GM18861 (cell line): ENCODE data around the gene HS6ST3.

Source experiments
- ATAC-seq: cut with Tn5 transposase; IDR thresholded peaks from one replicate; pipeline ENCODE4 v1.9.1; 2021; ENCODE audit not compliant: unreplicated experiment

HS6ST3 gene

DNA sequence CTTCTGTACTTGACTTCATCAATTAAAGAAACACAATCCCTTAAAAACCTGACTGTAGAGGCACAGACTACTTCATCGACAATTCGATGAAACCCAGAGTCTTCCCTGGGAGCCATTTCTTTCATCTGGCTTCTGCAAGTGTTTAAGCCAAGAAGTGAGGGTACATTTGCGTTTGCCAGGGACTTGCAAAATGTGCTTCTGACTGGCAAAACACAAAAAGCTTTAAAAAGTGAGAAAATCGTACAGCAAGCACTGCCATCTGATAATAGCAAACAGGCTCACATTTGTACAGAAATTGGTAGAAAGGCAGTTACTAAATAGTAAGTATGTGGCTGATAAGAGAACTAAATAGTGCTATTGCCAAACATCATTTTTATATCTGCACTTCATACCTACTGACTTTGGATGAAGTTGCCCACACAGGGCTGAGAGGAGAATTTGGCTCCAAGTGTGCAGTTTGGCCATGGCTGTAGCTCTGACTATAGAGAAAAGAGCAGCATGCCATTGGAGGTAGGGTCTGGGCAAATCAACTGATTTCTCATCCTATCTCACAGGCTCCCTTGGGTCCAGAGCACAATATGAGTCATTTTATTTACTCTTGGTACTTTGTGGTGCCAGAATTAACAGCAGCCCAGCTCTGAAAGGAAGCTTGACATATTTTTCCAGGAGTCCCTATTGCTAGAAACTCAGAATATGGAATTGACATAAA lies 546.2 kb downstream of the HS6ST3 start:
- ATAC-seq: no peak

DNA sequence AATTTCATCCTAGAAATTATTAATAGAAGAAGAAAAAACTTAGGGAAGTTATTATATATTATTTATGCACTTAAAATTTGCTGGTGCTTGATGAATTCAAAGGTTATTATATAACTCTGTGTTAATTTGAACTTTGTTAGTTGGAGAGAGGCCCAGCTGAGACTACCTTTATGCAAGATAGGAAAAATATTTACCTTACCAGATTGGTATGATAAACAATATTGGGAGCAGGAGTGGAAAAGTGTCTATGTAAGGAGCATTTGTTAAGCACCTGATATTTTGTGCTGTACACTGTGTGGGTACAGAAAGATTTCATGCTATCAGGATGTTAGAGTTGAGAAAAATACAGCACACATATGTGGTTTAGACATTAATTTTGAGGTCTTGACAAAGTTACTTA lies 547.1 kb downstream of the HS6ST3 start:
- ATAC-seq: no peak

DNA sequence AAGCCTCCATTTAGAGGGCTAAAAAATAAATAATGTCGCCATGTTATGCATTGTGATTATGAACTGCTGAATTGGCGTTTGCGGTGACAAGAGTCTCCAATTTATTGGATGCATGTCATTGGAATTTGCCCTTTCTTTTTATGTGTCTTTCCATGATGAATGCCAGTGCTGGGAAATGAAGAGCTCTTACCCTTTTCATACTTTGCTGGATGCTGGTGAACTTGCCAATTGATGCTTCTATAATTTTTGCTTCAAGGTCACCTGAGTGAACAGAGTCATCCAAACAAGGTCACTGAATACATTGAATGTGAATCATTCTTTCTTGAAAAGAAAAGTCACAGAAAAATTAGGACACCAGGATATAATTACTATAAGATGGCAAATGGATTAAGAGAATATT lies 556.2 kb downstream of the HS6ST3 start:
- no peak for ATAC-seq

DNA sequence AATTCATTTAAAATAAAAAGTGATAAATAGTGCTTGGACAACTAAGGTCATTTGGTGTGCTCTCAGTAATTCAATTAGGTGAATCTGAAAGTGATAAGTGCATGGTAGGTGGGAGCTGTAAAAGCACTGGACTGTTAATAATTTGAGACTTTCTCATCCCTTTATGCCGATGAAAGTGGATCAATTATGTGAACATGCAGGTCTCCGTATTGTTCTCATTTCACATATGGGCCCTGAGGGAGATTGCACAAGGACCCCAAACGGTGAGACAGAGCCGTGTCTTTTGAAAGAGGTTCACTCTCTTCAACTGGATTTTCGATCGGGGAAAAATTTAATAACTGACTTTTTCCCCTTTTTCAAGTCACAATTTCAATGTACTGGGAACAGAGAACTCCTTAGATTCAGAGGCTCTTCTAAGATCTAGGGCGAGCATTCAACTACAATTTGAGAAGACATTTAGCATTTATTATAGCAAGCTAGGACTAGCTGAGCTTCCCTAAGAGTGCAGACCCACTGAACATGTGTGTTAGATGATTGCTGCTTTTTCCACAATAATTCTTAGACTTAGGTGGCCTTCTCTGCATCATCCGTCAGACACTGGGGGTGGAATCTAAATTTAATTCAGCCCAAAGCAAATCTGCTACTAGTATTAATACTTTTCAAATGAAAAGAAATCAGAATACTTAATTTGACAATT lies 556.8 kb downstream of the HS6ST3 start:
- no peak for ATAC-seq

DNA sequence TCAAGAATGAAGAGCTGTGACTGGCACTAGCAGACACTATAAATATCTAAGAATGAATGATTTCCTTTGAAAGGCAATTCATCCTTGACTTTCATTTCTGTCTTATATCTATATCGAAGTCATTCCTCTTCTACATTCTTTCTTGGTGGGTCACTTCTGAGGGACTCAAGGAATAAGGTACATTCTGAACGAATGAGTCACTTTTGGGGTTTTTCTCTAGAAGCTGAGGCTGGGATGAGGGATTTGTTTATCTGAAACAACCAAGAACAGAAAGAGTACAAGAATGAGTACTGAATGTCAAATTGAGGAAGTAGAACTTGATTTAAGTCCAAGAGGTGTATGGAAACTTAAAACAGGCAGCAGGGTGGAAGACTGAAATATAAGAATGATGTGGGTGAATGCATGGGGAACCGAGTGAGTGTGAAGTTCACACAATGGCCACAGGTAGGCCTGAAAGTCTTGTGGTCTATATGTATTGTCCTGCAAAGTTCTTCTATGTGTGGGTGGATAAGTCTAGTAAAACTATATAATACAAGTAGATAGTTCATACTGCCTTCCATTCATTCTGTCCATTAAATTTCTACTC lies 560.5 kb downstream of the HS6ST3 start:
- ATAC-seq: peak; percentile 93

DNA sequence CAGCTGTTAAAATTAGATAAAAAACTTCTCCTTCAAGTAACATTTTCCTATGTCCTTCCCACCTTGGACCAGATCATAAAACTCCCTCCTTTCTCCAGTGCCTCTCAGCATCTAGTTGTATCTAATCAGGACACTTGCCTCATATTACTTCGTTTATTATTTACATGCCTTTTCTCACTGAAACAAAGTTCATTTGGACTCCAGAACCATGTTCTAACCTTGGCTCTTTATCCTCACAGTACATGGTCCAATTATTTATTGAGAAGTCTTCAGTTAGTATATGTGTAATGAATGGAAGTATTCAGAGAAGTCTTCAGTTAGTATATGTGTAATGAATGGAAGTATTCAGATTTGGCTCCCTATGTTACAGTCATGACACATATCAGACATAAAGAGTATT lies 561.7 kb downstream of the HS6ST3 start:
- no peak for ATAC-seq

DNA sequence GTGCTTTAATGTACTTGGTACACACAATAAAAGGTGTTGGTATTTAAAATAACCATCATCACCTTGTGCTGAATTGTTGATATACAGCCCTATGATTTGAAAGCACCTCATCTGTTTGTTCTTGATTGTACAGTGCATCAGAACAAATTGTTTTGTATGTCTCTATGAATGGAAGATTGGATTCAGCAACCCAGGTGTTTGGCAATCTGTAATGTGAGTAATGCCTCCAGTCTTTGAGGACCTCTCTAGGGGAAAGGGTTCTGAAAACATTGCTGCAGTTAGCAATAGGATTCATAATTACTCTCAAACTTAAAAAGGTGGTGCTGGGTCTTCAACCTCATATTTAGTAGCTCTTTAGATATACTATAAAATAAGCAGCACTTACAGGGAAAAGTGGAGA lies 562.6 kb downstream of the HS6ST3 start:
- ATAC-seq: no peak

DNA sequence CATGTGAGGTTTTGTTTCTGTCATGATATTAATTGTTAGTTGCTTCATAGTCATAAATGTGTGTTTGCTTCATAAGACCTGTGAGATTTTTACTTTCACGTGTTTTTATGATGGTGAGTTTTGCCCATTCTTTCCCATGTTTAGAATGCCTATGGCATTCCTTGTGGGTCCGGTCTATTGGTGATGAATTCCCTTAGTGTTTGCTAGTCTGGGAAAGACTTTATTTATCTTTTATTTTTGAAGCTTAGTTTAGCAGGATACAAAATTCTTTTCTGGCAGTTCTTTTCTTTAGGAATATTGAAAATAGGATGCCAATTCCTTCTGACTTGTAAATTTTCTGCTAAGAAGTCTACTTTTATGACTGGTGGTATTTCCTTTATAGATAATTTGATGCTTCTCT lies 571.7 kb downstream of the HS6ST3 start:
- ATAC-seq: no peak

DNA sequence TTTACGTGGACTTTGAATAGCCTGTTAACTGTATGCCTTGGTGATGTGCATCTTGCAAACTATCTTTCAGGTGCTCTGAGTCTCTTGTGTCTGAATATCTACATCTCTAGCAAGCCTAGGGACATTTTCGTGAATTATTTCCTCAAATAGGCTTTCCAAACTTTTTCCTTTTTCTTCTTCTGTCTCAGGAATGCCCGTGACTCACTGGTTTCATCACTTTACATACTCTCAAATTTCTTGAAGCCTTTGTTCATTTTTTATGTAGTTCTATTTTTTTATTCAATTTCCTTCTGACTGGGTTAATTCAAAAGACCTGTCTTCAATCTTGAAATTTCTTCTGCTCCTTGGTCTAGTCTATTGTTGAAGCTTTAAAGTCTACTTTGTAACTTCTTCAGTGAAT lies 572.1 kb downstream of the HS6ST3 start:
- no peak for ATAC-seq

DNA sequence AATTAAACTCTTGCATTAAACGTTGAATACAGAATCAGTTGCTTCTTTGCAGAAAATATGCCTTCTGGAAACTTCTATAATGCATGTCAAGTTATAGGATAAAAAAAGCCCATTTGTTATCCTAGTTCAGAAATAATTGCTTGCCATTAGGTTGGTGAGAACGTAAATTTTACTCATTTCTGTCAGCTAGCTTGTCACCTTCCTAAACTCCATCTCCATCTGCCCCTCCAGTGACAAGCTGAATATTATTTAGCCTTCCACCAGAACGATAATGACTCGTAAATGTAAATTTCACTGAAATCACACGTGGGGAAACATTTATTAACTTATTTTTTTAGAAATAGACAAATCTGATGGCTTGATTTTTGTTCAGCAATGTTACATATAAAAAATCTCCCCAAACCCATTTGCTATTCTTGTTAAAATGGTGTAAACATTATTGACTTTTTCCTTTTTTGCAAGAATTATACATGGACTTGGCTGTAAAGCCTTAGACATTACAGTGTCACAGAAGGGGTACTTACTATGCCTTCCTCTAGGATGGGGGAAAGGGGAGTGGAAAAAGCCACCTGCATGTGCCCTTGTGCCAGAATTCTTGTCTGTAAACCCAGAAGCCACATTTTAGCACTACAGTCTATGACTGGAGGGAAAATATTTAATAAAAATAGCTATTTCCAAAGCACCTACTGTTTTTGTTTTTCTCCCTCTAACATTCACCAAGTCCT lies 577.5 kb downstream of the HS6ST3 start:
- ATAC-seq: no peak

DNA sequence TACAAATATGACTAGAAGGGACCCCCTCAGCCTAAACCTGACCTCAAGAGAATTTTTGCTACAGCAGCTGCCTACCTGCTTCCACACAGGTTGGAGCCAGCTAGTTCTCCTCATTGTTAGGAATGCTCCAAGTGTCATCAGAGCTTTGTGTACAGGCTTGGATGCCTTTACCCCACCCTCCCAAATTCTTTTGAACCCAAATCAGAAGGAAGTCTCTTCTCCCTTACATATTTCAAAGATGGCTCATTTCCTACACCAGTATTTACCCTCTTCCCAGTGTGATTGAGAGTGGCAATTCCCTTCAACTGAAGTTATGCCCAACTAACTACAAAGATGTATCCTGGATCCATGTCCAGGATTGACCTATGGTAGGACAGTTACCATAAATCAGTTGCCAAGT lies 581.2 kb downstream of the HS6ST3 start:
- no peak for ATAC-seq

DNA sequence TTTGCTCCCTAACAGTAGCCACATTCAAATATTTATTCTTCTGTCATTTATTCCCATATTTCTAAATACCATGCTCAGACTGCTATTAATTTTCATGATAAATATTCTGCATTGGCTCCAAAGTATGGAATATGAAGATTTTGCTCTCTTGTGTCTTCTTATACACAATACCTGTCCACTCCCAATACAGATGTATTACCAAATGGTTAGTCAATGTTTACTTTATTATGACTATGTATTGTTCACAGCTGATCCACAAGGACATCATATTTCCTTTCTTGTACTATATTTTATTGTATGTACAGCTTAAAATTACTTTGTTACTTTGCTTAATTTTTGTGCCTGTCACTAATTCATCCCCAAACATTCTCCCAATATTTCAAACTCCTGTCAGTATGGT lies 582.1 kb downstream of the HS6ST3 start:
- ATAC-seq: no peak

DNA sequence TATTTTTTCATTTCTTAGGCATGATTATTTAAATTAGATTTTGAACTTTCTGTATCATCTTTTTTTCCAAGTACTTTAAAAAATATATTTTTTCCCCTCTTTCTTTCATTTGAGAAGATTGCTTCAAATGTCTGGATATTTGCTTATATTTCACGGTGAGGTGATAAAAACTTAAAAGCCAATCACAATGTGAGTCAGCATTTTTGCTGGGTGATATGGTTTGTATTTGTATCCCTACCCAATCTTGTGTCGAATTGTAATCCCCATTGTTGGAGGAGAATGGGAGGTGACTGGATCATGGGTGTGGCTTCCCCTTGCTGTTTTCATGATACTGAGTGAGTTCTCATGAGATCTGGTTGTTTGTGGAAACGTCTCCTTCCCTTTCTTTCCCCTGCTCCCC lies 583.9 kb downstream of the HS6ST3 start:
- no peak for ATAC-seq

DNA sequence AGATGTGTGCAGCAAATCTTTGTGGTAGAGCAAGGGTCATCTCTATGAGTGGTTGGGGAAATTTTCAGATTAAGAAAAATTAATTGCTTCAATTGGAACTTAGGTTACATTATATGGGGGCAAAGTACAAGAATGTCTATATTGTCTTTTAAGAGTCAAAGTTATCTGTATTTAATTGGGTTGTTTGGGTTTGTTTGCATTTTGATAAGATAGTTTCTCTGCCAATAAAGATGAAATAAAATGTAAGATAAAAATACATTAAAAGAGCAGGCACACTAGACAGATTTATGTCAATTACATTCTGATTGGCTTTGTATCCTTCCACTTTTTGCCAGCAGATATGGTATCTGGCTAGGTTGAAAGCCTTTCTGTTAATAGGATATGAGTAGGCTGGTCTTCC lies 587.1 kb downstream of the HS6ST3 start:
- no peak for ATAC-seq

DNA sequence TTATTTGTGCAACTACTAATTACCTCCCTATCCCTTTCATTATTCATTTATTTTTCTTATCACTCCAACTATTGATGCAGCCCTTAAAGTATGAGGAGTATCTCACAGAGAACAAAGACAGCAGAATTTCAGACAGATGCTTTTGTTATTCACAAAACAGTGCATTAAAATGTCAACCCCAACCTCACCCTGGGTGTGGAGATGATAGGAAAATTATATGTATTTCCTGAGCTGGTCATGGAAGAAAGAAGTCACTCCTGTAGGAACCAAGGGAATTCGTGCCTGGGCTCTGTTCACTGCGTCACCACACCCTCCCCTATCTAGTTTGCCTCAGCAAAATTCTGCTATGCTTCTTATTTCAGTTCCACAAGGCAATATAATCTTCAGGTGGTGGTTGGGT lies 588.9 kb downstream of the HS6ST3 start:
- ATAC-seq: no peak

DNA sequence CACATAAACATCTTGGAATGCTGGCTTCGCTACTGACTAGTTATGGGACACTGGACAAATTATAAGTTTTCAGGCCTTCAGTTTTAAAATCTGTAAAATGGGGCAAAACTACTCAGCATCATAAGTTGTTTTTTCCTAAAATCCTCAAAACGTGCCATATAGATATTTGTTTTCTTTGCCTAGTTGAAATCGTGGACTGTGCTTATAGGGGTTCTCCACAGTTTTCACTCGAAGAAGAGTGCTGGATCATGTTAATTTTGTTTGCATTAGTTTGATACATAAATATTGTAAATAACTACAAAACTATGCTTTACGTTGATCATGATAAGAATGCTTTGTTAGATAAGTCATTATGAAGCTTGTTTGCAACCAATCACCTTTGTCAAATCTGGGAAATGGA lies 591.0 kb downstream of the HS6ST3 start:
- no peak for ATAC-seq

DNA sequence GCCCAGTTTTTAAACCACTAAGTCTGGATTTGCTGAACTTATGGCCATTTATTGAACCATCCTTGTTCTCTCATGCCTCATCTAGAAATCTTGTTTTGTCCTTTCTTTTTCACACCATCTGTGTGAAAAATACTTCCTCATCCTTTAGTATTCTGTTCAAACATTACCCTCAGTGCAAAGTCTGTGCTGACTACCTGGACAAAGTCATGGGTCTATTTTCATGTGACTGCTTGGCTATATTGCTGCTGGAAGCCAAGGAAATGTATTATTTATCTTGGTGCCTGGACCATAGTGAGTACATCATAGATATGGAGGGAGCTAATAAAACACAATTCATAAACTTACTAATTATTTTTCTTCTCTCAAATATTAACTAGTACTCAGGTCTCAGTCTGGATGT lies 591.9 kb downstream of the HS6ST3 start:
- no peak for ATAC-seq

DNA sequence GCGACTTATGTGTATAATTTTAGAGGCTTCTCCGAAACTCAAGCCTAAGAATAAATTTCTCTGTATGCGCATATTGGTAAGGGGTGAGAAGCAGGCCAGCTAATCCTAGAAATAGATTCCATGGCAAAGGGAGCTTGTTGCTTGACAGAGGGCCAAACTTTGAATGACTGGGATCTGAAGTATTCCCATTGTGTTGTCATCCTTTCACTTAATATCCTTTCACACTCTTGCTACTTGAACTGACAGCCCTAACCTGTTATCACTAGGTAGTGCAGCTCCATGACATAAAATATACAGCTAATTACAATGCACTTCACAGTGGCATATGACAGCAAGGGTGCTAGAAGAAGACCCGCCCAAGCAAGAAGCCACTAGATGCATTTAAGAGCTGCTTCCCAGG lies 594.6 kb downstream of the HS6ST3 start:
- no peak for ATAC-seq

DNA sequence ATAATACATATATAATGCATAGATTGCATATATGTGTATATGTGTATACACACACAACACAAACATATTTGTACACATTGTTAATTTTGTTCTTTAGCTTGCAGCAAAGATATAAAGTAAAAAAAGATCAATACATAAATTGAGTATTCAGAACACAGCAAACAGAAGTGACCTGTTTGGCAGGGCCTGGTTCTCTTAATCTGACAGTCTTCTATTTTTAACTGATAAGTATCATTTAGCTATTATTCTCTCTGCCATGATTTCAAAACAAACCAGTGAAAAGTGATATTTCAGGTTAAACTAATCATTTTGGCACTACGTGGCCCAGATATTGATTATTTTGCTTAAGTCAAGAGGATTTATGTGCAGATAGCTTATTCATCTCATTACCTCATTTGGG lies 595.0 kb downstream of the HS6ST3 start:
- ATAC-seq: no peak

DNA sequence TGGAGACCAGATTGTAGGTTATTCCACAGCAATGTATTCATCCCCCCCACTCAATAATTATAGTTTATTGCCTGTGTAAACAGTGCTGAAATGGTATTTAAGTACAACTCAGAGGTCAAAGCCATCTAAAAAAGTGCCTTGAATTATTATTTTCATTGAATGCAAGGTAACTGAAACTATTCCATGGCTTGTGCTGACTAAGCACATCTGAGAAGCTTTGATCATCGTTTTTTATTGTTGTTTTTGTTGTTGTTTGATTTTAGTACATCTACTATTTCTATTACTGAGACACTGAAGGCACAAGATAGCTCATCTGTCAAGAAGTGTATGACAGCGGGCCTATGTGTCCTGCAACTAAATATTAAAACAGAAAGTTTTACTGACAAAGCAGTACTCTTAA lies 596.4 kb downstream of the HS6ST3 start:
- ATAC-seq: no peak

DNA sequence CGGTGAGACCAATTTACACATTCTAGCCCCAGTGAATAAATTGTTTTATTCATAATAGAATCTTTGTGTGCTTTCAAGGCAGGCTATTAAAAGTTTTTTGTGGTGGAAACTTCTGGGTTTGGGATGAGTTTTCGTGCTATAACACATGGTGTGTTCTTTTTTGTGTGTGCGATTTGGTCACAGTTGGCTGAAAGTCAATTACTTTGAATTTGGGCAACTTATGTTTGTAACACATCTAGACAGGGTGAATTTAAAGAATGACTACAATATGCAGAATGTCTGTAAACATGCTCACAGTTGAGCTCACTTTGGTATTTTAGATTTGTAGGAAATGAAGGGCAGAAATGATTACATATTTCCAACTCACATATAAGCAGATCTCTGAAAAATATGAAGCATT lies 597.3 kb downstream of the HS6ST3 start:
- no peak for ATAC-seq

DNA sequence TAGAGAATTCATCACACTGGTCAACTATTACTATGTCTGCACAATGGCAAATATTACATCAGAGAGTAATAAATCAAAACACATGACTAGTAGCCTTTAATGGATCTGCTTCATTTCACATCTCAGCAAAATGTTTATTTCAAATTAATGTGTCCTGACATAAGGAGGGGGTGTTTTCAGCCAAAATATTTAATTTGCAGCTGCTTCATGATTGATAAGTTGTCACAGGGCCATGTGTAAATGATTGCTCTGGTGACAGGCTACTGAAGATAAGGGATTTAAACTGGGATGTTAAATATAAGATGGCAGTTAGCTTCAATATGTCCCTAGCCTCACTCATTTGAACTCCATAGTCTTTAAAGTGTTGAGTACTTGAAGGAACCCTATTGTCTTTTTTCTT lies 601.1 kb downstream of the HS6ST3 start:
- no peak for ATAC-seq
